Airway epithelial cell (primary cell): Measurements from ENCODE around the gene EFL1. TPM values are rescaled to one million over a fixed set of nuclear protein-coding genes. Genes with fewer than 3 reads are reported as not detected.

Source experiments
- total RNA-seq: library from RNA; depleted of rRNA; stranded (reverse); fragments of >200 nt; gene quantifications from 2 replicates; pipeline ENCODE4 v1.2.3, GENCODE V29; 2015

Gene EFL1
- total RNA-seq: 11.1 and 11.9 TPM in 2 replicates

GRCh38 chr15:82262422-82263026 lies at the start of gene EFL1, which contains the start of gene SAXO2:
Gene EFL1, minus strand, starts transcription at chr15:82262734. Its CDS starts 956 bp downstream, at chr15:82261778.
Gene SAXO2, plus strand, starts transcription at chr15:82262818. Its CDS starts 62 bp downstream, at chr15:82262880.

Other genes with a start within 250 kb of the EFL1 start
- gene MEX3B, start 216.7 kb downstream of the EFL1 start, total RNA-seq: 2.0 and 3.4 TPM in 2 replicates
- 0.49 and 1.1 TPM in 2 replicates for gene SAXO2, start 84 bp upstream of the EFL1 start, total RNA-seq
- gene GOLGA6L10, start 86.7 kb upstream of the EFL1 start, total RNA-seq: 0.42 TPM in 1 of 2 replicates, not detected in the other
- gene GOLGA6L9, start 167.1 kb upstream of the EFL1 start, total RNA-seq: 2.5 TPM in 2 replicates